AG04449 (cell line): Measurements from ENCODE around the gene RGS21.

Source experiments
- CTCF ChIA-PET: fragments of 350-600 bp; formaldehyde crosslinking; extraction: SDS; loops from one replicate; lab custom pipeline; 2021; ENCODE audit warnings: antibody characterized with exemption; lab: Yijun Ruan, JAX
- POLR2A ChIA-PET: fragments of 400-600, 350-600 bp; formaldehyde crosslinking; extraction: SDS; loops from one replicate; lab custom pipeline; 2020; ENCODE audit warnings: antibody characterized with exemption, inconsistent platforms; lab: Yijun Ruan, JAX
- DNase-seq: peaks from one replicate; pipeline ENCODE4 v3.0.0-alpha.2; 2010; ENCODE audit warnings: low read depth, low spot score
- H3K4me3 ChIP-seq: 2 replicates; pipeline ENCODE4 v1.5.1; 2011; ENCODE audit warnings: low read depth, mild to moderate bottlenecking, control low read depth, low read length
- TF ChIP-seq, protein P1 (sequence below): IDR thresholded peaks from one replicate; pipeline ENCODE4 v1.5.1; 2011; ENCODE audit warnings: mild to moderate bottlenecking, moderate library complexity, low read length, control low read depth, inconsistent platforms; ENCODE audit not compliant: insufficient read depth; ENCODE audit errors: missing control alignments

RGS21 gene, protein sequence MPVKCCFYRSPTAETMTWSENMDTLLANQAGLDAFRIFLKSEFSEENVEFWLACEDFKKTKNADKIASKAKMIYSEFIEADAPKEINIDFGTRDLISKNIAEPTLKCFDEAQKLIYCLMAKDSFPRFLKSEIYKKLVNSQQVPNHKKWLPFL

DNA sequence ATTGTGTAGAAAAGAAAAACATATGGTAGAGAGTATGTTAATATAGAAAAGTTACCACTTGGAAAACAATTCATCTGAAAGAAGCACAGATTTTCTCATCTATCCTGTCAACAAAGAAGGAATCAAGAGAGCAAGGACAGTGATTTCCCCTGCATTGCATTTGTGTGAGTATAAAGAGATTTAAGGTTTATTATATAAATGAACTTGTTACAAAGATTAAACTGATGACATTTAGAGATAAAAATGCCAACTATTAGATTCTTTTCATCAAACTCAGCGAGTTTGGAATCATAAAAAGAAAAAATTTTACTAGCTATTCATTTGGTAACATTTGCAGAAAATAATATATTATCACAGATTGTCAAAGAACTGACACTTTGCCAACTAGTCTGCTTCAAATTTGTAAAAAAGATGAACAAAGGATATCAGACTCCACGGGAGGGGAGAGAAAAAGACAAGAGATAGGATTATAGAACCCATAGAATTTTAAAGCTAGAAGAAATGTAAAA lies at the start of gene RGS21:
RGS21 (plus strand) TSS at position 51 of the 509 bp plus-strand sequence. CDS start 26,045 bp downstream, outside the sequence.
- TF ChIP-seq, protein P1, sequence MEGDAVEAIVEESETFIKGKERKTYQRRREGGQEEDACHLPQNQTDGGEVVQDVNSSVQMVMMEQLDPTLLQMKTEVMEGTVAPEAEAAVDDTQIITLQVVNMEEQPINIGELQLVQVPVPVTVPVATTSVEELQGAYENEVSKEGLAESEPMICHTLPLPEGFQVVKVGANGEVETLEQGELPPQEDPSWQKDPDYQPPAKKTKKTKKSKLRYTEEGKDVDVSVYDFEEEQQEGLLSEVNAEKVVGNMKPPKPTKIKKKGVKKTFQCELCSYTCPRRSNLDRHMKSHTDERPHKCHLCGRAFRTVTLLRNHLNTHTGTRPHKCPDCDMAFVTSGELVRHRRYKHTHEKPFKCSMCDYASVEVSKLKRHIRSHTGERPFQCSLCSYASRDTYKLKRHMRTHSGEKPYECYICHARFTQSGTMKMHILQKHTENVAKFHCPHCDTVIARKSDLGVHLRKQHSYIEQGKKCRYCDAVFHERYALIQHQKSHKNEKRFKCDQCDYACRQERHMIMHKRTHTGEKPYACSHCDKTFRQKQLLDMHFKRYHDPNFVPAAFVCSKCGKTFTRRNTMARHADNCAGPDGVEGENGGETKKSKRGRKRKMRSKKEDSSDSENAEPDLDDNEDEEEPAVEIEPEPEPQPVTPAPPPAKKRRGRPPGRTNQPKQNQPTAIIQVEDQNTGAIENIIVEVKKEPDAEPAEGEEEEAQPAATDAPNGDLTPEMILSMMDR, result no peak
- ChIA-PET POLR2A (no interaction called here), CTCF (interaction anchor here (5.8 kb wide), 1 partner anchor 323 kb away, joined by 62 read pairs; no protein-coding TSS in a partner anchor)
- no peak for DNase-seq
- H3K4me3 ChIP-seq, result no peak within 1 kb of the TSS

DNA sequence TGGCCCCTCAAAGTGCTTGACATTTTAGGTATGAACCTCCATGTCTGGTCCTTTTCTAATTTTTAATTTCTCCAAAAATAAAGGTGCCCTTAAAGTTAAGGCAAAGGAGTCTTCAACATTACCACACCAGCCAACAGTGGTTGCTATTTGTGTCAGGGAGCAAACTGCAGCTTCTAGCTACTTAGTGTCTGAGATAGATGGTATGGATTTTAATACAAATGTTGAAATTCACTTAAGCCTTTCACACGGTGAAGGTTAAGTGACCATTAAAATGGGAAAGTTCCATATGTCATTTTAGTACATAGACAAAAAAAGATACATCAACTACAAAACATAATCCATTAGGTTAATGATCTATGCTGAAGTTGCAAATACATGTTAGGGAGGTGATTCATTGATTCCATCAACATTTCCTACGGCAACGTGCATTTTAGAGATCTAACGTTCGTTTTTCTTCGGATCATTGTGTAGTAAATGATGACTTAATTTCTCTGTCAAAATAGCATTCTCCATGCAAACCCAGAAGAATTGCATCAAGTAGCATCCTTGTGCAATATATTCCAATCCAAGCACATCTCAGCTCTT lies 48.2 kb upstream of the RGS21 start:
- no peak overlapping the region for H3K4me3 ChIP-seq
- TF ChIP-seq, protein P1, result no peak
- no peak for DNase-seq
- ChIA-PET CTCF (interaction anchor here (1.2 kb wide), 1 partner anchor 275 kb away, joined by 3 read pairs; no protein-coding TSS in a partner anchor), POLR2A (no interaction called here)

DNA sequence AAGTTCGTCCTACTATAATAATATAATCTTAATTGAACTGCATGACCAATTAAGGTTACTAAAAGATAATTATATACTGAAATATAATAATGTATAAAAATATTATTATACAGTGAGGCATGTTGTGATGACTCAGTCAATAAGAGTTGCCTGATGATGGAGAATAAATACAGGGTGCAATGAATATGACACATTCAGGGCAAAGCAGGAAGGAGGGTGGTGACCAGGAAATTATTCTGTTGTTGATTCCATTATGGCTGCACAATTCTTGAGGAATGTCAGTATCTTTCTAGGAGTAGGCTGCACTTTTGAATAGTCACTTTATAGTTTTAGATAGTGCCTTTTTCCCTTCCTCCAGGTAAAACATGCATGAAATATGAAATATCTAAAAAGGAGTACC lies 46.4 kb upstream of the RGS21 start:
- POLR2A ChIA-PET, result no interaction called here
- no peak for DNase-seq
- CTCF ChIA-PET, result no interaction called here
- TF ChIP-seq, protein P1, result no peak
- H3K4me3 ChIP-seq, result no peak overlapping the region

DNA sequence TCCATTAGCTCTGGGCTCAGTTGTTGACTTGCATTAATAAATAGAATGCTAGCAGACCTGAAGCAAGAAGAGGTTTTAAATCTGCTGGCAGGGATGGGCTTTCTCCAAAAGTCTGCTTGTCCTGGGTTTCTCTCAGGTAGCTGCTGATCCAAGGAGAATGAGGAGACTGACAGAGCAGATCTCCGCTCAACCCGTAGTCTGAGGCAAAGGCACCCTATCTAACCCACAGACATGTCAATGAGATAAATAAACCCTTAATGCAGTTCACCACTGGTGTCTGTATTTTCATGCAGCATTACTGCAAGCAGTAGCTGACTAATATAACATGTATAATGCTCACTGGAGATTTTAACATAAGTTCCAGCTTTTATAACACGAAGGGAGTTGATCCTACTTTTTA lies 44.1 kb upstream of the RGS21 start:
- ChIA-PET CTCF (no interaction called here), POLR2A (no interaction called here)
- TF ChIP-seq, protein P1, result no peak
- H3K4me3 ChIP-seq, result no peak overlapping the region
- no peak for DNase-seq

DNA sequence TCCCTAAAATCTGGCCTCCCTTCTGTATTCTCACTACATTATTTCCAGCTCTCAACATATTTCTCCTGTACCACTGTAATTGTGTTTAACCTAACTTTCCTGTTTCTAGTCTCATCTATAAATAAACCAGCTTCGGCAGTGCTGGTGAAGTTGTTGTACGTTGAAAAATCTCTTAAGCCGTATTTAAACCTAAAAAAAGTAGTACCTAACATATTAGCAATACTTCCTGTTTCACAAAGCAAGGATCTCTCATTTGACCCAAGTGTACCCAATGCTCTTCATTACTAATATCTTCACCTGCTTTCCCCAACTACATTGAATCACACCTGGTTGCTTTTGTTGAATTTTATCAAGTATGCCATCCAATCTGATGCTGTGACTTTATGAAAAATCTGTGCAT lies 42.2 kb upstream of the RGS21 start:
- TF ChIP-seq, protein P1, result no peak
- no peak for DNase-seq
- ChIA-PET CTCF (no interaction called here), POLR2A (no interaction called here)
- H3K4me3 ChIP-seq, result no peak overlapping the region

DNA sequence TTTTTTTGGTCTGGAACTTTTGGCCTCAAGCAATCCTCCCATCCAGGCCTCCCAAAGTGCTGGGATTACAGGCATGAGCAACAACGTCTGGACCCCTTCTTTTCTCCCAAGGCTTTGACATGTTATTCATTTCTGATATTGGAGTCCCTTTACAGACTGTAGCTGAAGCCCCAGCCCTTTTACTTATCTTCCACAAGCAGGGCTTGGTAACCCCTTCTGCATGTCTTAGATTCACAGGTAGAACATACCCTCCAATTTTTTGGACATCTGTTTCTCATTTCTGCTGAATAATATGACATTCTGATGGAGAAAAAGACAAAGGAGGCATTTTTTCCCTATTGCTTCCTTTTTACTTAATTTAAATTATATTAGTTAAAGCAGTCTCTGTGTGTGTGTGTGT lies 39.2 kb upstream of the RGS21 start:
- TF ChIP-seq, protein P1, result no peak
- ChIA-PET CTCF (interaction anchor here (0.9 kb wide), 1 partner anchor 284 kb away, joined by 3 read pairs; no protein-coding TSS in a partner anchor), POLR2A (no interaction called here)
- H3K4me3 ChIP-seq, result no peak overlapping the region
- DNase-seq, result no peak
